Measurements from ENCODE around the gene LTBP1. TPM values are rescaled to one million over a fixed set of nuclear protein-coding genes. Genes with fewer than 3 reads are reported as not detected.
A peak's percentile ranks its signal among the peaks of the same experiment; 100 is the strongest.

The LTBP1 gene
- total and polyA plus RNA-seq, 2 of the 13 experiments (the other 11 are each of a cell fraction or from before 2014, with no cell fraction given): 0.12 to 0.22 TPM

DNA sequence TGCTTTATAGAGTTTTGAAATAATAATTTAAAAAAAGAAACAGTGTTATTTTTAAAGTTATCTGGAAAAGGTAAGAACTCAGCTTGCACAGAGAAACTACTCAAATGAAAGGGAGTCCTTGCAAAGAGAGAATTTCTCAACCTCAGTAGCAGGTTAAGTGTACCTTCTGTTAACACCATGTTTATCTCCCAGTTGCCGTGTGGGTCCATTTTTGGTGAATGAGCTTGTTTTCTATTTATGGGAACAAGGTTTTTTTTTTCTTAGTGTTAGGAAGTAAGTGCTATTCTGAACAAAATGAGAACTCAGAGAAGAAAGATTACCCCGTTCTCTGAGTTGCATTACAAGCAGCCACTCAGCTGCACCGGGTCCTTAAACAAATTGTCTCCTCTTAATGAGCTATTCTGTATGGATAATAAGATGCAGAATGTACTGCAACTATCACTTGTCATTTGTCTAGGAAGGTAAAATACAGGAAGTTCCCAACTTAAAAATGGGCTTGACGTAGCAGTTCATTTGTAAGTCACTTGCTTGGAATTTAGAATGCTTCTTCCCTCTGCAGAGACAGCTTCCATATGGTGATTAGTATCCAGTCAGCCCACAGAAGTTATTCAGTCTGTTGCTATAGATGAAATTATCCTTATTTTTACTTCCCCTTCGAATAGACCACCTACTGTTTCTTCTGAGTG lies 74.9 kb downstream of the LTBP1 start (continued):
- TF ChIP-seq SNRNP70 (IDR thresholded peaks at IDR 0.05; ENCODE audit: low read depth, low read length): no peak
- TF ChIP-seq RFX5 (IDR thresholded peaks at IDR 0.05; ENCODE audit: low read depth, low read length): no peak
- no peak for TF ChIP-seq BRD4 (CRISPR knock-in tag; IDR thresholded peaks at IDR 0.05)

DNA sequence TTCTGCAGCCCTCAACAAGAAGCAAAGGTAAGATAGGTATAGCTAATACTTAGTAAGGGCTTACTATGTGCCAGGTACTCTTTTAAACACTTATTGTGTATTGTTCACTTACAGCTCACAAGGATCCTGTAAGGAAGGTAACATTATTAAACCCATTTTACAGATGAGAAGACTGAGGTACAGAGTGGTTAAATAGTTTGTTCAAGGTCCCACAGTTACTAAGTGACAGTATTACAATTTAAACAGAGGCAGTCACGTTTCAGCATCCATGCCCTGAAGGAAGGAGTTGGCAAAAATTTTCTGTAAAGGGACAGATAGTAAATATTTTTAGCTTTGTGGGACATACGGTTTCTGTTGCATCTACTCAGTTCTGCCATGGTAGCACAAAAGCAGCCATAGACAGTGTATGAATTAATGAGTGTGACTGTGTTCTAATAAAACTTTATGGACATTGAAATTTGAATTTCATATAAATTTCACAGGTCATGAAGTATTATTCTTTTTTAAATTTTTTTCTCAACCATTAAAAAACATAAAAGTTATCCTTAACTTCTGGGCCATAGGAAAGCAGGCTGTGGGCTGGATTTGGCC lies 75.7 kb downstream of the LTBP1 start:
- Histone ChIP-seq H3K79me2 (ENCODE audit: insufficient read depth, low read length) (no peaks in the 10 kb centered on the region), H3K36me3 (replicated peaks in 1 of 2; ENCODE audit: control insufficient read depth in 1 of 2, insufficient read depth in 2 of 2, low read length in 2 of 2) (no peaks in the 10 kb centered on the region), H3K4me3 (replicated peaks in 1 of 3; ENCODE audit: insufficient read depth in 1 of 3, low read depth in 2 of 3, low read length in 3 of 3) (no peak overlapping the region), H3K27me3 (ENCODE audit: control insufficient read depth in 1 of 2, insufficient read depth in 2 of 2, low read length in 2 of 2) (no peaks in the 10 kb centered on the region; a peak in 1 of 5 replicates), H3K9ac (ENCODE audit: insufficient read depth, low read depth, low read length) (no peak overlapping the region), H3K4me1 (ENCODE audit: insufficient read depth, low read length) (no peaks in the 10 kb centered on the region), H4K20me1 (ENCODE audit: insufficient read depth, low read length) (no peaks in the 10 kb centered on the region), H2AFZ (ENCODE audit: low read length) (no peak overlapping the region), H3K9me3 (ENCODE audit: low read length) (peaks cover 4% of the 10 kb centered on the region), H3K4me2 (ENCODE audit: low read depth, low read length) (no peak overlapping the region), H3K27ac (ENCODE audit: extremely low read length, insufficient read depth, low read length) (no peak overlapping the region)
- ChIA-PET POLR2A (no interaction called here), CTCF (ENCODE audit: low intra/inter-chr PET ratio, low total read pairs) (no interaction called here)
- WGBS (ENCODE audit: low lambda C conversion rate): 24% methylated on average over 2 of the region's 2 CpGs
- no TSS peak for BruUV-seq (replicated peaks)
- DNase-seq (ENCODE audit: low spot score) (no peak), FAIRE-seq (no peak), ATAC-seq (no peak)
- intact Hi-C loops (cut with micrococcal nuclease; ENCODE audit: unreplicated experiment) (no loop called here), in situ Hi-C loops (cut with HindIII; ENCODE audit: extremely low pct_ligation_motif_present, low pct_unique_long_range_greater_than_20kb) (no loop called here)
- peak; percentile 88 for TF ChIP-seq ZNF629 (CRISPR knock-in tag; conservative IDR thresholded peaks at IDR 0.05)
- TF ChIP-seq, protein P1, sequence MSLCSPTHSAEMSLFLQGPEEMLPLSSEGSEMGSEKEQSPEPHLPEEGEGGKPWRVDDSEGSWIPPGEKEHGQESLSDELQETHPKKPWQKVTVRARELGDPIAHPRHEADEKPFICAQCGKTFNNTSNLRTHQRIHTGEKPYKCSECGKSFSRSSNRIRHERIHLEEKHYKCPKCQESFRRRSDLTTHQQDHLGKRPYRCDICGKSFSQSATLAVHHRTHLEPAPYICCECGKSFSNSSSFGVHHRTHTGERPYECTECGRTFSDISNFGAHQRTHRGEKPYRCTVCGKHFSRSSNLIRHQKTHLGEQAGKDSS (CRISPR knock-in tag; IDR thresholded peaks at IDR 0.05; ENCODE audit: borderline replicate concordance, low read depth): no peak

Data from HepG2 (cell line).